PC-9 (cell line): ENCODE measurements around the gene ZNF566. TPM values are rescaled to one million over a fixed set of nuclear protein-coding genes. Genes with fewer than 3 reads are reported as not detected.

Source experiments
- BruUV-seq: library from RNA; stranded (reverse); fragments of 400-500 nt; replicated peaks from 2 replicates; lab custom pipeline; 2021; lab: Mats Ljungman, UMichigan
- CTCF ChIA-PET: fragments of 300-600 bp; sonication (Branson Sonifier 250); formaldehyde crosslinking; loops from one replicate; lab custom pipeline; 2022; ENCODE audit warnings: antibody characterized with exemption; lab: Charles Lee
- POLR2A ChIA-PET: fragments of 300-600 bp; sonication (Branson Sonifier 250); formaldehyde crosslinking; loops from one replicate; lab custom pipeline; 2022; ENCODE audit warnings: antibody characterized with exemption; ENCODE audit not compliant: unreplicated experiment; lab: Charles Lee
- DNase-seq, 2 experiments: peaks; one replicate each; pipeline versions ENCODE4 v3.0.0 to v3.0.0-alpha.2; 2015 to 2022; ENCODE audit warnings: mixed read lengths in 1 of 2
- H2AFZ ChIP-seq: fragments of 200-600 bp; sonication (generic); 2 replicates; pipeline ENCODE4 v1.8.1; 2017; ENCODE audit warnings: antibody characterized with exemption
- H3F3A ChIP-seq: fragments of 200-600 bp; sonication (generic); 2 replicates; pipeline ENCODE4 v1.8.1; 2017; ENCODE audit warnings: antibody characterized with exemption, mild to moderate bottlenecking, low read depth; ENCODE audit not compliant: insufficient read depth
- H3K27ac ChIP-seq: fragments of 200-600 bp; sonication (generic); 2 replicates; pipeline ENCODE4 v1.6.1; 2016; ENCODE audit warnings: mixed run types
- H3K27me3 ChIP-seq: fragments of 200-600 bp; sonication (generic); 2 replicates; pipeline ENCODE4 v1.6.1; 2016; ENCODE audit warnings: low read depth, mixed run types; ENCODE audit not compliant: insufficient read depth
- H3K36me3 ChIP-seq: fragments of 200-600 bp; sonication (generic); 2 replicates; pipeline ENCODE4 v1.6.1; 2016; ENCODE audit warnings: low read depth, mixed run types
- H3K4me1 ChIP-seq: fragments of 200-600 bp; sonication (generic); replicated peaks from 2 replicates; pipeline ENCODE4 v1.6.1; 2016; ENCODE audit warnings: mixed run types; ENCODE audit not compliant: insufficient read depth
- H3K4me2 ChIP-seq: fragments of 200-600 bp; sonication (generic); 2 replicates; pipeline ENCODE4 v1.6.1; 2017; ENCODE audit warnings: mixed run types
- H3K4me3 ChIP-seq: fragments of 200-600 bp; sonication (generic); 2 replicates; pipeline ENCODE4 v1.6.1; 2016; ENCODE audit warnings: mixed run types
- H3K79me2 ChIP-seq: fragments of 200-600 bp; sonication (generic); 2 replicates; pipeline ENCODE4 v1.6.1; 2017; ENCODE audit warnings: low read depth, mixed run types
- H3K9me2 ChIP-seq: fragments of 200-600 bp; sonication (generic); 2 replicates; pipeline ENCODE4 v1.8.1; 2017; ENCODE audit warnings: mild to moderate bottlenecking; ENCODE audit not compliant: insufficient read depth
- H3K9me3 ChIP-seq: fragments of 200-600 bp; sonication (generic); 2 replicates; pipeline ENCODE4 v1.8.1; 2016; ENCODE audit warnings: low read depth; ENCODE audit not compliant: insufficient read depth
- H4K20me1 ChIP-seq: fragments of 200-600 bp; sonication (generic); 2 replicates; pipeline ENCODE4 v1.8.1; 2017; ENCODE audit not compliant: insufficient read depth
- CTCF ChIP-seq: fragments of 200-600 bp; sonication (generic); conservative IDR thresholded peaks from 2 replicates; pipeline ENCODE4 v1.6.1; 2017; ENCODE audit warnings: mixed run types, antibody characterized with exemption, mild to moderate bottlenecking, moderate library complexity
- EZH2 ChIP-seq: fragments of 200-600 bp; sonication (generic); IDR thresholded peaks from 2 replicates; pipeline ENCODE4 v1.8.0; 2017; ENCODE audit warnings: antibody characterized with exemption, low read depth
- intact Hi-C: fragments of 100-400 bp; cut with micrococcal nuclease; formaldehyde crosslinking; loops from one replicate; pipeline ENCODE4 v1.10.0; 2022; ENCODE audit not compliant: unreplicated experiment
- total RNA-seq: library from RNA; stranded (reverse); gene quantifications from 2 replicates; pipeline ENCODE4 v1.2.3, GENCODE V29; 2021

ZNF566 gene
- total RNA-seq, 1 experiment from 2014 or later: 7.9 TPM

DNA sequence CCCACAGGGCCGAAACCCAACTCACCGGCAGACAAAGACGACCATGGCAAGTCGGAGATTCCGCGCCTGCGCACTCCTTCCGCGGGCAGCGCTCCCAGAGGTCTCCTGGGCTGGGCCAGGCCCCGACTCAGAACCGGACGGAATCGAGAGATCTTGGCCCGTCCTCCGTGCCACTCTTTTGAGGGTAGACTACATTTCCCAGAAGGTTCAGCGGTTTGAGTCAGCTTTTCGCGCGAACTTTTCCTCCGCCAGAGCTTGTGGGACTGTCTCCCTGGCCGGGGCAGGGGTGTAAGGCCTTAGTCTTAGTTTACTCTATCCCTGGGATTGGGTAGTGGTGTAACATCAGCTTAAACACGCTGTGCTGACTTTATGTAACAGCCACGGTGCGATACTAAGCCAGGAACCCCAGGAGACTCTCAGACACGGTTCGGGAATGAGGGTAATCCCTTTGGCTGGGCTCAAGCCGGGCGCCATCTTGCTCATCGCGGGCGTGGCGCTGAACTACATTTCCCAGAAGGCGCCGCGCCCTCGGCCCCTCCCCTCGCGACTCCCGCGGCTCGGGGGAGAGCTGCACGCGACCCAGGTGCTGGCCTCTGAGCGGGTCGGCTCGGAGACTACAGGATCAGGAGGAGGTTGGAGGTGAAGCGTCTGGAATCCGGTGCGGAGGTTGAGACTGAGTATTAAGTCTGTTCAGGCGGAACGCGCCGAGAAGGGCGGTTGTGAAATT, 39.0 kb upstream of the ZNF566 start, which contains the start of gene ZNF260:
Gene ZNF260, minus strand, starts transcription at position 78 of the 727 bp plus-strand sequence. CDS start 13,033 bp downstream, outside the sequence.
- no peaks in the 10 kb centered on the region for H4K20me1 ChIP-seq
- no peak for TF ChIP-seq EZH2
- no peak for TF ChIP-seq CTCF
- no peaks in the 10 kb centered on the region for H3K9me2 ChIP-seq
- TSS peak; percentile 57 for BruUV-seq
- DNase-seq: peak; percentile 86 to 92
- H3F3A ChIP-seq: no peaks in the 10 kb centered on the region
- peak within 1 kb of the TSS; percentile 74 for H3K27ac ChIP-seq
- H3K79me2 ChIP-seq: peaks cover 41% of the 10 kb centered on the region
- ChIA-PET POLR2A (interaction anchor here (0.6 to 0.9 kb wide), 5 partner anchors 45 to 537 kb away, joined by 4 to 10 read pairs (median 8); partner anchors contain the start of genes ZNF345 and ZNF529), CTCF (interaction anchor here (0.6 to 0.7 kb wide), 2 partner anchors 19 to 109 kb away, joined by 3 to 9 read pairs; no protein-coding TSS in a partner anchor)
- peaks cover 19% of the 10 kb centered on the region for H3K36me3 ChIP-seq
- peaks cover 52% of the 10 kb centered on the region for H3K9me3 ChIP-seq
- H2AFZ ChIP-seq: peak within 1 kb of the TSS; percentile 96
- peak within 1 kb of the TSS; percentile 80 for H3K4me3 ChIP-seq
- H3K27me3 ChIP-seq: no peaks in the 10 kb centered on the region
- peak within 1 kb of the TSS; percentile 83 for H3K4me2 ChIP-seq
- H3K4me1 ChIP-seq: peaks cover 6% of the 10 kb centered on the region; the same call in 1 of the 2 replicates
- intact Hi-C loops: loop anchor here (1.0 to 2.0 kb wide), 6 partner anchors 40 to 322 kb away; partner anchors contain the start of genes ZNF146, ZNF345, ZNF529 and ZNF566

GRCh38 chr19:36527873-36528193, 38.5 kb upstream of the ZNF566 start:
- H3K79me2 ChIP-seq: peaks cover 41% of the 10 kb centered on the region
- POLR2A ChIA-PET: interaction anchor here (0.6 to 0.9 kb wide), 2 partner anchors 49 to 323 kb away, joined by 8 to 10 read pairs; partner anchors contain the start of gene ZNF345
- TF ChIP-seq EZH2 (no peak), CTCF (no peak)

GRCh38 chr19:36527341-36527740, 38.0 kb upstream of the ZNF566 start:
- ChIA-PET POLR2A (no interaction called here), CTCF (no interaction called here)
- peak overlapping the region; percentile 74; the same call in 1 of the 2 replicates for H3K27ac ChIP-seq
- H3K4me1 ChIP-seq: peaks cover 6% of the 10 kb centered on the region; the same call in 1 of the 2 replicates
- no peak for DNase-seq
- TSS peak; percentile 35 for BruUV-seq
- H3K27me3 ChIP-seq: no peaks in the 10 kb centered on the region
- peaks cover 13% of the 10 kb centered on the region for H3K36me3 ChIP-seq
- H3K9me3 ChIP-seq: peaks cover 57% of the 10 kb centered on the region
- peak overlapping the region; percentile 96 for H2AFZ ChIP-seq
- peak overlapping the region; percentile 80 for H3K4me3 ChIP-seq
- H3K4me2 ChIP-seq: peak overlapping the region; percentile 83
- TF ChIP-seq CTCF: no peak
- H4K20me1 ChIP-seq: no peaks in the 10 kb centered on the region
- intact Hi-C loops: no loop called here
- peaks cover 41% of the 10 kb centered on the region for H3K79me2 ChIP-seq
- no peaks in the 10 kb centered on the region for H3K9me2 ChIP-seq
- H3F3A ChIP-seq: no peaks in the 10 kb centered on the region

More at GRCh38 chr19:36527873-36528193, 38.5 kb upstream of the ZNF566 start:
- peak overlapping the region; percentile 74 for H3K27ac ChIP-seq
- H4K20me1 ChIP-seq: no peaks in the 10 kb centered on the region
- CTCF ChIA-PET: interaction anchor here (0.6 to 0.7 kb wide), 2 partner anchors 20 to 109 kb away, joined by 3 to 9 read pairs; no protein-coding TSS in a partner anchor
- H3K36me3 ChIP-seq: peaks cover 17% of the 10 kb centered on the region
- peaks cover 6% of the 10 kb centered on the region; the same call in 1 of the 2 replicates for H3K4me1 ChIP-seq
- peak overlapping the region; percentile 96 for H2AFZ ChIP-seq
- intact Hi-C loops: loop anchor here (1.0 to 2.0 kb wide), 6 partner anchors 39 to 322 kb away; partner anchors contain the start of genes ZNF146, ZNF345, ZNF529 and ZNF566
- no peaks in the 10 kb centered on the region for H3K27me3 ChIP-seq
- H3F3A ChIP-seq: no peaks in the 10 kb centered on the region
- BruUV-seq: no TSS peak
- H3K9me3 ChIP-seq: peaks cover 55% of the 10 kb centered on the region
- H3K4me2 ChIP-seq: peak overlapping the region; percentile 83
- H3K4me3 ChIP-seq: peak overlapping the region; percentile 80
- no peak for DNase-seq
- no peaks in the 10 kb centered on the region for H3K9me2 ChIP-seq
